CD4-positive, alpha-beta T cell treated with Interleukin-4 for 4 hours (primary cell): ENCODE results near the gene ZXDC.
A peak's percentile ranks its signal among the peaks of the same experiment; 100 is the strongest.

Experiments used
- DNase-seq: peaks from one replicate; pipeline ENCODE4 v3.0.0-alpha.2; 2020

ZXDC gene

DNA sequence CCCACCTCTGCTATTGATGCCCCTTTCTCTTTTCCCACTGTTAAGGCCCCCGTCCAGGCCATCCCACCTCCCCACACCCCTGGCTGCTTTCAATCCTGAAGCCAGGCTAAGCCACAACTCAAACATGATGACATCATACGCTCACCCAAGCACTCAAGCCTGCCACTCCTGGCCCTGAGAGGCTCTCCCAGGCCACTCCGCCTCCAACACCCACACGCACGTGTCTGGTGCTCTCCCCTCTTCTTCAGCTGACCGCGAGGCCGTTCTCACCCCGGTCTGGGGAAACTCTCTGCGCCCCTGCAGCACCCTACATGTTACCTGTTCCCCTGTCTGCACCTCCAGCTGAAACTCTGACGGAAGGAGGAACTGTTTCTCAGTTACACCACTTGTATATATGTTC, 6.2 kb downstream of the ZXDC start:
- no peak for DNase-seq

DNA sequence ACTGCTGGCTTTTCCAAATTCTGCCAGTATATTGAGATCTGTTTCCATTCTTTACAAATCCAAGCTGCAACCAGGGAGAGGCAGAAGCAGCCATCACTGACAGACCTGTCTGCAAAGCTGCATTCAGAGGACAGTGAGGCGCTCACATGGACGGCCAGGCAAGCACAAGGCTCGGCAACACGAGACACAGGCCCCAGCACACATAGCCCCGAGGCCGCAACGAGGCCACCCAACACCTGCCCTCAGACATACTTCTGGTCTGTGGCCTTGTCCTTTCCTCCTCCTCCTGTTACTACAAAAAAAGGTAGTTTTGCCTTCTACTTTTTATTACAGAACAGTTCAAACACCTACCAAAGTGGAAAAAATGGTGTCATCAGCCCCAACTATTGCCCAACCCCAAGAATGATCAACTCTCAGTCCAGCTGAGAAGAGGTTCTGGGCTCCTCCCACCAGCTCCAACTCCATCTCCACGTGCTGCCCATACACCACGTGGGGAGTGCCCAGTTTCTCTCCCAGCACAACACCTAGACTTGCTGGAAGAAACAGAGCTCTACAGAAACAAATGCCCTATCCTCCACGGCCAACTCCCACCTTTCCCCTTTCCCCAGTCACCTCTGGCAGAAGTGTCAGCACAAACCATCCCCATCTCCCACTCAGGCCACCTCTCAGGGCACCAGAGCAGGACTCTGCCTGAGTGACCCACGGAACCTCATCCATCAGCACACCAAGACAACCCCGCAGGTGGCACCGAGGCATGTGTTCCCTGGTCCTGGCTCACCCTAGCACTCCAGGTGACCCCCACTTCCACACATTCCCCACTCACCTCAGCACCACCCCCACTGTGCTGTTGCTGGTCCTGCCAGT, 7.4 kb downstream of the ZXDC start:
- no peak for DNase-seq

DNA sequence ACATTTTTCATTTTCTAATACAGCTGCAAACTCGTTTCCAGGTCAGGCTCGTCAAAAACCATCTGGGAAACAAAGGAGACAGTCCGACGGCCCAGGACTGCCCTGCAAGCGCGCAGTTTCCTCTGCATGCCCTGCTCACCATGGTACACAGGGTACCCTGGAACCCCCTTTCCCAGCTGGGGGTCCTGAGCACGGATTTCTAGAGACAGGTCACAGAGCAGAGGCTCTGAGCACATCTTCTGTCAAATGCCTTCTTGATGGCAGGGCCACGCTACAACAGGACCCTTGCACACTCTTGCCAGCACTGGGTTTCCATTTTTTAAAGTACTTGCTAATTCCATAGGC, 8.1 kb downstream of the ZXDC start:
- DNase-seq, result no peak

DNA sequence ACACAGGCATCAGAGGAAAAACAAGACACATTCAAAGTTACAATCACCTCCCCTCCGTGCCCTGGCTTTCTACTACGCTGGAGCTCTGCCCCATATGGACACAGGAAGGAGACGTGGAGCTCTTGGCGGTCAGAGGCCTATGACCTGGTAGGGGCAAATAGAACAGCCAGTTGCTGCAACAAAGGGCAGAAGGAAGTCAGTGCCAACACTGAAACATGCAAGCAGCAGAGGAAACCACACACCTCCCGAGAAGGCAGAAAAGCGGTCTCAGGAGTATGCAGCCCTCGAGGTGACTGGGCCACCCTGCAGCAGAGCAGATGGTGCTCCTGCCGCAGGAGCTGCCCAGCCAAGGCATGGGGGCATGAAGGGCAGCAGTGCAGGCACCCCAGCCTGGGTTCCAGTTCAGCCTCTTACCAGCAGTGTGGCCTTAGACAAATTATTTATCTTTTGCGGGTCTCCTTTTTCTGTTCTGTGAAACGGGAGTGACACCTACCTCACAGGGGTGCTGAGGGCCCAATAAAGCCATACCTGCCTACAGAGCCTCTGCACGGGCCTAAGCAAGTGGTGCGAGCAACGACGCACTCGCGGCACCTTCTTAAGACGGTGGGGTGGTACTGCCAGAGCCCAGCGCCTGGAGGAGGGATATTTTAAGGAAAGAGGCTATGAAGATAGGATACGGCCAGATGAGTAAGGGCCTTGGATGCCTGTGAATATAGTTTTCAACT, 8.6 kb downstream of the ZXDC start:
- no peak for DNase-seq

DNA sequence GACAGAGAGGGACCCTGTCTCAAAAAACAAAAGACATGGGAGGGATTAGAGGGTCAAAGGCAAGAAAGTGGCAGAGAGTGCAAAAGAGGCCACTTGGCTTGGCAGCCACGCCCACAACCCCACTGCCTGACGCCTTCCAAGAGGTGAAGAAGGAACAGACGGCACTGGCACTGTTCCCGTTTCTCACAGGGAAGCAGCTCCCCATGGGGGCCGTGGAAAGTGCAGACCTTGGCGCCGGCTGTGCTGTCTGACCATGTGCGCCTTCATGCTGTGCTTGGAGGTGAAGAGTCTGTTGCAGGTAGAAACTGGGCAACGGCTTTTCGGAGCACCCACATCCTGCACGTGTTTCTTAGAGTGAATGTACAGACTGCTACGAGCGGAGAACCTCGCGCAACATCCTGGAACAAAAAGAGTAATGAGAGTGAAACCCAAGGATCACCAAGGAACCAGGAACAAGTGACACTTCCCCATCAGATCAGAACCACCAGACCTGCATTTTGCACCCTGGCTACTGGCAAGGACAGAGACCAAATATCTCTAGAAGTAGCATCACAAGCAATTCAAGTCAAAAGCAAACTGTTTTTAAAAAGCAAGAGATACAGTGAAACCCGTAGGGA, 9.7 kb downstream of the ZXDC start:
- no peak for DNase-seq

DNA sequence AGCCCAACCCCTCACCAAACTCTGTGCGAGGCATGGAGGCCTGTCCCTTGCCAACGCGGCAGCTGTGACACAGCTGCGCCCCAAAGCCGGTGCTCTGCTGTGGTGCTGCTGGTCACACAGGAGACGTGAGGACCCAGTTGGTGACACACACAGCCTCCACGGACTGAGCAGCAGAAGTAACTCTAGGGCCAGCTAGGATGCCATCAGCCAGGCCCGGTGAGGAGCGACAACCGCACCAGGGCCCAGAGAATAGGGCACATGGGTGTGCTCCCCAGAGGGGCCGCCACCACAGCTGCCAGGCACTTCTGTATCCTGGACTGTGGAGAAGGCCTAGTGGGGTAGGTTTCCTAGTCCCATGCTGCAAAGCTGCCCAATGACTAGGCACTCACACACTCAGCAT, 10.7 kb downstream of the ZXDC start:
- no peak for DNase-seq

DNA sequence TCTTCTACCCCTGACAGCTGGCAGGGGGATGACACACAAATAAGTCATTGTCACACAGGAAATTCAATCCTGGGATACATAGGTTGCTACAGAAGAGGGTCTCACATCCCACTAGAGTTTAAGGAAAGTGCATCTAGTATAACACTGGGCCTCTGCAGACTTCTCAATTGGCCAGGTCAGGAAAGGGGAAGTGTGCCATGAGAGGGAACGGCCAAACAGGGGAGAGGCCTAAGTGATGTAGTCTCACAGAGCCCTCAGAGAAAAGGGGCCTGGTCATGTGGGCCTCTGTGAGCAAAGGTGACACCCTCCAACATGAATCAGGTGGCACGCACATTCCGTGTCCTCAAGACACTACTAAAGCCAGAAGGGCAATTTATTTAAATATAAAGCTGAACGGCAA, 11.2 kb downstream of the ZXDC start:
- peak; percentile 5 for DNase-seq

DNA sequence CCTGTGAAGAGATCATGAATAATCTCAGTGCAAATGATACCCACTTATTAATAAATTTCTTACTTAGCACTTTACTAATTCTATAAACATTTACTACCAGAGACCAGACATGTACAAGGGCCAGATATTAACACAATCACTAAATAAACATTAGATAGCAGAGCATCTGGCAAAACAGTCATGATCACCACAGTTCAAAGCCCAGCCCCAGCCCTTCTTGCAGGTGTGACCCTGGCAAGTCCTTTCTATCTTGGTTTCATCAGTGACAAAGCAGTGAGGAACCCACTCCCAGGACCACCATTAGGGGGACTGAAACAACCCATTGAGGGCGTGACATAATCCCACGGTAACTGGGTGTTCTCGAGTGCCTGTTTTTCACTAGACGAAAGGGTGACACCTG, 11.6 kb downstream of the ZXDC start:
- DNase-seq, result no peak

DNA sequence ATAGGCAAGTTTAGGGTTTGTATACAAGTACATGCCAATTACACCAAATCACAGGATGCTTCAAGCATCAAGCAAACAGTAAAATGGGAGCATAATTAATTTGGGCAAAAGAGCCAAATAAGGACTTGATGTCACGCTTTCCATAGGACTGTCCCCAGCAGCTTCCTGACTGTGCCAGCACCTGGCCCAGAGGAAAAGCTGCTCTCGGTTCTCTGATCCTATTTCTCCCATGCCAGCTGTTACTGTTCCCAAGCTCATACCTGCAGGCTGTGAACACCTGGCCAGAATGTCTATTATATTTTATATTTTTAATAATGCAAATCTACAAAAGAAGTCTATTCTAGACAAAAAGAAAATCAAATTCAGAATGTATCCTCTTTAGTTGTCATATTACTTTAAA, 12.2 kb downstream of the ZXDC start:
- DNase-seq, result no peak

DNA sequence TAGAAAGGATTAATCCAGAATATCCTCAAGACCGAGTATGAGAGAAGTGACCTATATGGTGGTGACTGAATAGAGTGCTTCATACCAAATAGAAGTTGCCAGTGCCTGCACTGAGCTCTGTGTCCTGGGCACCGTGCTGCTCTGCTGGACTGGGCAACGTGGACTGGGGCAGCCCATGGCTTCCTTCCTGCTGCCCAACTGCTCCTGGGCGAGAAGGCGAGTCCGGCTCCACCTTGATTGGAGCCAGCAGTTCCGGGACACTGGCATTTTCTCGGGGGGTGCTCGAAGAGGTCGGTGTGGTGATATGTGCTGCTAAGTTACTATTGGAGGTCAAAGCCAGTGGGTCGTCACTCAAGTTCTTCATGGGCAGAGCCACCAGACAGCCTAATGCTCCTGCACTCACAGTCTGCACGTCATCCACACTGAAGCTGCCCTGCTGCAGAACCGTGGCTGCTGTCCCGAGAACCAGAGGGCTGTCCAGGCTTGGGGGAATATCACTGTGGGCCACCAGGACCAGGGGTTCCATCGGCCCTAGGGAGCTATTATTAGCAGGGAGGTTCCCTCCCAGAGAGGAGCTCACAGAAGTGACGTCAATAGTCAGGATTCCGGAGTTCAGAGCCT, 14.1 kb downstream of the ZXDC start:
- DNase-seq, result no peak

DNA sequence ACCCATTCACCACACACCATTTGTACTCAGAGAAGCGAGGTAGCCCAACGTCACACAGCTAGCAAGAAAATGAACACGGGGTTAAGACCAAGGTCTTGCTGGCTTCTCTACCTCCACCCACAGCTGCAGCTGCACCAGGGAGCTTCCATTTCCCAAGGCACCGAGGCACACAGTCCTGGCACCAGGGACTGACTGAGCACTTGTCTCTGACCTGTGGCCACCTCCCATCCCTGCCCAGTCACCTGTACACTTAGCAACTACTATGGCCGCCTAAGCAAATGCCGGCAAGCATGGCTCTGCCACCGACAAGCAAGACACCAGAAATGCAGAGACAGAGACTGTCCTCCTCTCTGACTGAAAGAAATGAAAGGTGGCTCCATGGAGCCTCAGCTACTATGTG, 15.3 kb downstream of the ZXDC start:
- no peak for DNase-seq

DNA sequence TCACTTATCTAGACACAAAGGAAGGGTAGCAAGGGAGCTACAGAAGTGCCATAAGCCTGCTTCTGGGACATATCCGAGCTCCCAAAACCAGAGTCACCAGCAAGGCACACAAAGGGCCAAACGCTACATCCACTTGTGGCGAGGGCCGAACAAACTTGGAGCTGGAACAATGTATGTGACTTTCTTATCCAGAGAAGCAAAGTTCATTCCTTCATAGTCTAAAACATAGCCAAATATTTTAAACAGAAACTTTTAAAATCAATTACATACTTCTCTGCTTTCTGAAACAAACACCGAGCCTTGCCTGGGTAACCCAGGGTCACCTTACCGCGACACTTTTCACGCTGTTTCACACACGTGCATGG, 15.9 kb downstream of the ZXDC start:
- DNase-seq, result no peak

DNA sequence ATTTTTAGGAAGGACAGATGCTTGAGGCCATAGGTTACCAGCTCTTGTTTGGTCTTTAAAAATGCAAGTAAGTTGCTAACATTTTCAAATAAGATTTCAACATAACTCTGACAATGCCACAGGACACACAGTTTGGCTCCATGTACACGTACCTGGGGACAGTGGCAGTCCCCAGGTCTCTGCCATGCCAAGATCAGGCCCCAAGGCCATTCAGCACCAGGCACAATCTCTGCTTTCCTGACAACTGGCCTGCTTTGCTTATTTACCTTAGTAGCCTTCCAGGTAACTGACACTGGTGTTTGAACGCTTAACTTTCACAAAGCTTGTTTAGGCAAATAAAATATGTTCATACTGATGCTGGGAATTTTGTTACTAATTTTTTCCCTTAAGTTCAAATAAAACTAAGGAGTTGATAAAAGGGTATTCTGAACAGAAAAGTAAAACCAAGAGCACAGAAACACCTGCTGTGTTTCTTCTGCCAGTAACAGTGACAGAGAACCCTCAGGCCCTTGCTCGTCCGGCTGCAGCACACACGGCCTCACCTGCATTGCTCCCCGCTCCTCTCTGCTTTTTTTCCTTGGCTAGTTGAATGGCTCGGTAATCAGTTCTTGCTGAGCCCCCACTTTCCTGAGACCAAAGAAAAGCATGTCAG, 16.5 kb downstream of the ZXDC start:
- DNase-seq, result no peak

DNA sequence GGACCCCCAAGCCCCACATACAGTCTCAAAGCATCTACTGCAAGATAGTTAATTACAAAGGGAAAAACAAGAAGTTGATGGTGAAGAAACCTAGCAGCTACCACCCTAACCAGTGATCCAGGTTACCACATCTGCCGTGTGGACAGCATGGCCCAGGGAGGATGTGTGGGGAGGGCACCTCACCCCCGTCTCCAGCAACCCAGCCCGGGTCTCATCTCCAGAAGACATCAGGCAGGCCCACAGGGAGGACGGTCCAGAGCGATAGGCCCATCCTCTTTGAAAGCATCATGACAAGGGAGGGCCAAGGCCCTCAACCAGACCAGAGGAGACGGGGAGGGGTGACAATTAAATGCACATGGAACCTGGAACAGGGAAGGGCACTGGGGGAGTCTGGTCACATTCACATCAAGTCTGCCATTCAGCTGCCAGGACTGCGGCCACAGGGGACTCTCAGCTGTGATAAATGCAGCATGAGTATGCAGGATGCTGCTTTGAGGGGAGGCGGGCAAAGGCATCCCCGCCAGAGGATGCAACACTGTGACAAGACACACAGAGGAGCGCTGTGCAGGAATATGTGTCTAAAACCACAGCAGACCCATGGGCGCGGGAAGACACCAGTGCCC, 18.8 kb downstream of the ZXDC start:
- DNase-seq, result no peak

DNA sequence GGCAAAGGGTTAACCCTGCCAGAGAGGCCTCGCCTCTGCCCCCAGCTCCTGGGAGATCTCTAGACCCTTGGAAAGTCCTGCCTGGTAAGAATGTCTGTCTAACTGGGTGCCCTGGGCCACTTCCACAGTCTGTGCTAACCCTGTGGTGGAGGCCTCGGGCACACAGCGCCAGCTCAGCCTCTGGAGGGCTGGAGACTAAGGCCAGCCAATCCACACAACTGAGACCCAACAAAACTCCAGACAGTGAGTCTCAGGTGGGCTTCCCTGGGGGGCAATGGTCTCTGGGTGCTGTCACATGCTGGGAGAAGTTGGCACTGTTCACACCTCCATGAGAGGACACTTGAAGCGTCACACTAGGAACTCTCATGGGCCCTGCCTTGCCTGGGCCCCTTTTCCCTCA, 19.5 kb downstream of the ZXDC start:
- DNase-seq, result no peak

DNA sequence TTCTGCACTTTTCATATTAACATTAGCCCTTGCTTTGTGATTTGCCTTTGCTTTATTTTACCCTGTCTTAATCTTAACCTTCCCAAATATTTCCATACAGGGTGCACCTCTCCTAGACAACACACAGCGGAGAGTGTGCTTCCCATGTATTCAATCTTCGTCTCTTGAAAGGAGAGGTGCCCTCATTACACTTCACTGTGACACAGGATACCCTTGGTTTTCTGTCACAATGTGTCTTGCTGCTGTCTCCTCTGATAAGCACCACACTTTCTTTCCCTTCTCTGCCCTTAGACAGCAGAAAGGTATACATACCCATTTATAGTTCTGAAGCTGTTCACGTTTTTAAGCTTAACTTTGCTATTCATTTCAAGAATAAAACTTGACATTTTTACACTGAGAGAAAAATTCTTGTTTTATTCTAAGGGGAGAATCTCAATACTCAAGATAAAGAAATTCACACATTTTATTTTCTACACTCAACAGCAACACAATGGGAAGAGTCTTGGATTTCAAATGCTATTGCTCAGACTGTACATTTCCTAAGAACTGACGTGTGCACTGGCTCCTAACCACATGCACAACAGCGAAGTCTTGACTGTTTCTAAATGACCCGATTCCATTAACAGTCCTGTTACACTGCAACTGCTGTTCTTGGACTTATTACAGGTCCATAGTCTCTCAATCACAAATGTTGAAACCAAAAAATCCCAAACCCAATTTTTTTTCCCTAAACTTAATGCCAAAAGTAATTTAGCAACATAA, 21.1 kb downstream of the ZXDC start:
- DNase-seq, result no peak

DNA sequence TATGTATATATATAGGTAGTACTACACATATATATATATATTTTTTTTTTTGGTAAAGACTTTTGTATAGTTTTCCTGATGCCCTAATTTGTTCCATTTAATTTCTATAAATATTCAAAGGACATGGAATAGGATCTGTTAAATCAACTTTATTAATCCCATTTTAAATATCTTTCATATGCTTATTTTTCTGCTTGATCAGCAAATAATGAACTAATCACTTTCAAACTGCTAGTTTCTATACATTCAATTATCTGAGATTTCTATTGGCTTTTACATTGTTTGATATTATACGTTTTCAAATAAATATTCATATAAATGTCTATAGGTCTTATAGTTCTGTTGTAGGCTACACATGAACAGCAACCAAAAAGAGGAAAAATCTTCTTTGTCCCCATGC, 21.7 kb downstream of the ZXDC start:
- DNase-seq, result no peak

DNA sequence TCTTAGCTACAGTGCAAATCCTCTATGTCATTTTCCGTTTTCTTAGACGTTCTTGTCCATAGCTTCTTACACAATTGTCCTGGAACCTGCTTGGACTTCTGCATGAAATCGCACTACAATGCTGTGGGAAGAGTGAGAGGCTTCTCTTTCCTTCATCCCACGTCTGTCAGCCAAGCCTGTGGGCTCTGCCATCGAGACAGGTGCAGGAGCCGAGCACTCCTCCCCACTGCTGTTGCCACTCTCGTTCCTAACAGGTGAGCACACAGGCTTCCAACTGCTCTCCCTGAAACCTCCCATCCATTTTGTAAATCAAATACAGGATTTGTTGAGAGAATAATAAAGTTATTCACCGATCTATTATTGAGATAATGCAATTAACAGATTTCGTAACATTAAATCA, 23.5 kb downstream of the ZXDC start:
- no peak for DNase-seq

DNA sequence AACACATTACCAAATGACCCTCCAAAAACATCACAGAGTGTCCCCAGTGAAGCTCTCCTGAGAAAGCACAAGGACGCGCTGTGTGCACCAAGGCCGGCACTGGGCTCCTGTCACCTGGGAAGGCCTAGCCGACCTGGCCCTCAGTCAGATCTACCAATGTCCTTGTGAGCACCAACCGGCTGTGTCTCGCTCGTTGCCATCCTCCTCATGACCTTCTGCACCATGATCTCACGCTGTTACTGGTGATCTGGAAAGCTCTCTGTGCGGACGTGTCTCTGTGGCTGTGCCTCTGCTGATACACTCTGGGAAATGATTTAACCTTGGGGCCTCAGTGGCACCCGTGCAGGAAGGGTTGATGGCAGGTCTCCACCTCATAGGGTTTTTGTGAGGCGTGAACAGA, 24.2 kb downstream of the ZXDC start:
- no peak for DNase-seq

DNA sequence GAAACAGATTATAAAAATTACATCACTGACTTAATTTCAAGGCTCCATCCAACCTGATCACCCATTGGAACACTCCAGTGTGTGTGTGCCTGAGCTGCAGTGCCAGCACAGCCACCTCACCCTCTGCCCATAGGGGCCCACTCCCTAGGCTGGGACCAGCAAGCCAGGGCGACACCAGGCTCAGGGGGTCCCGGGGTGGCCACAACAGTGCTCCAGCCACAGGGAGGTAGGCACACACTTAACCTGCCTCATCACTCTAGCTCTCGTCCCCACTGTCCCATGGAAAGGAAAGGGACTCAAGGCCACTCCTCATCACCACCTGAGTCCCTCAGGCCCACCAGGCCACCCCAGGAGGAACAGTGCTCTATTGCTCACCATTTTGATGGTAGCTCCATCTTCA, 24.9 kb downstream of the ZXDC start:
- no peak for DNase-seq

DNA sequence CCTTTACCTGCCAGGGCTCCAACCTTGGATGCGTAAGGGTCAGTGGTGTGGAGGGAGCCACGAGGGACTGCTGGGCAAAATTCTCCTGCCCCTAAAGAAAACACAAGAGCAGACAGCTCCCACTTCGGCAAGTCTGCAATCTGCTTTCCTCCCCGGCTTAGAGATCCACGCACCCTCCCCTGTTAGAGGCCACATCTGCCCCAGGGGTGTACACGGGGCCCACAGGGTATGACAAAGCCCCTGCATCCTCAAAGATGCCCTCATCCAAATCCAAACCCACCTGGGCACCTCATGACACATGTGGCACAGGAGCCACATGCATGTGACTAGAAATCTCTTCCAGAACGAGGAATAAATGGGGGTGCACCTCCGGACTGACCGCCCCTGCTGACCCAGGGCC, 25.5 kb downstream of the ZXDC start:
- DNase-seq, result no peak

DNA sequence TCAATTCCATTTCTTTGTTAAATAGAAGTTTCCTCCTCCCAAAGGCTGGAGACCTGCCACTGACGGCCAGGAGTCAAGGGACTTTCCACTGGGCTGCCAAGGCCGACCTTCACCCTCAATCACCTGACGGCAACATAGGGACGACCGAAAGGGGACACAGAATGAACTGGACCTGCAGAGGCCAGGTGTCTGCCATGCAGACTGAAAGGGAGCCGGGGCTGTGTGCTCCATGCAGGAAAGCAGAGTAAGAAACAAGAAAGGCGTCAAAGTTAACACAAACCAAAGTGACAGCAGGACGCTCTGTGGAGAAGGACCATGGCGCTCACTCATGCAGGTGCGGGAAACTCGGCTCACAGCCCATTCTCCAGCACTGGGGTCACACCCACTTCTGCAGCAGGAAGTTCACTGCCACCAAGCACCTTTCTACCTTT, 26.1 kb downstream of the ZXDC start:
- DNase-seq, result no peak
